Inflammatory macrophage treated with lipopolysaccharide for 4 hours (primary cell): ENCODE data around the gene STOX1.
"Not testable (repeated sequence)": the region's sequence is repeated elsewhere in the genome, so short reads cannot be mapped to it uniquely, and the experiment has no call there.

Experiments used
- DNase-seq: peaks from one replicate; pipeline ENCODE4 v3.0.0-alpha.2; 2020

The STOX1 gene

GRCh38 chr10:68826764-68827591, at the start of gene STOX1:
STOX1 (plus strand) TSS chr10:68827531; CDS start chr10:68827624, 93 bp downstream.
- DNase-seq: peak; percentile 27

- DNase-seq: no peak
These were observed 45.4 kb upstream of the STOX1 start for GRCh38 chr10:68781613-68782574.

DNA sequence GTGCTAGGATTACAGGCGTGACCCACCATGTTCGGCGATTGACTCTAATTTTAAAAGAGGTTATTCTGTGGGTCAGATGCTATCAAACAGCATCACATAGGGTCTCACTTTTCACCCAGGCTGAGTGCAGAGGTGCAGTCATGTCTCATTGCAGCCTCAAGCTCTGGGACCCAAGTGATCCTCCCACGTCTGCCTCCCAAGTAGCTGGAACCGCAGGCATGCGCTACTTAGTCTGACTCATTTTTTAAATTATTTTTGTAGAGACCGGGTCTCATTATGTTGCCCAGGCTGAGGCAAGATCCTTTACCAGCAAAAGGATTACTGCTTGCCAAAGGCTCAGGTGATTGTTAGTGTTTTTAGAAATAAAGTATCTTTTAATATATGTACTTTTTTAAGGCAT, 42.9 kb upstream of the STOX1 start:
- DNase-seq: no peak

GRCh38 chr10:68787813-68788212, 39.5 kb upstream of the STOX1 start:
- DNase-seq: no peak

- DNase-seq: no peak
These were observed 36.9 kb upstream of the STOX1 start for GRCh38 chr10:68790476-68790875.

DNA sequence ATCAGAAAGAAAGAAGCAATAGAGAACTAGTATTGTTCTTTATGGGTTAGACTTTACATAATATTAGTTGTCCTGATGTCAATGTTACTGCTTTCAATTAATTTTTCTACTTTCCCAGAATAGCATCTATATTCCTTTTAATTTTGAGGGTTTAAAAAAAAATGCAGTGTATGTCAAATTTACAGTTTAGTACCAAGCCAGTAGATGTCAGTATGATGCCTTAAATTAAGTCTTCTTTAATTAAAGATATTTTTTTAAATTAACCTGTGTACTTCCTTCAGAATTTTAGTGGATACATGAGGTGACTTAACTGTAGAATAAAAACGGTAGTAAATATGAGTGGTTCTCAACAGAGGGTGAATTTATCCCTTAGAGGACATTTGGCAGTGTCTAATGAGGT, 35.2 kb upstream of the STOX1 start:
- no peak for DNase-seq

GRCh38 chr10:68795886-68796532, 31.3 kb upstream of the STOX1 start:
- DNase-seq: no peak

DNA sequence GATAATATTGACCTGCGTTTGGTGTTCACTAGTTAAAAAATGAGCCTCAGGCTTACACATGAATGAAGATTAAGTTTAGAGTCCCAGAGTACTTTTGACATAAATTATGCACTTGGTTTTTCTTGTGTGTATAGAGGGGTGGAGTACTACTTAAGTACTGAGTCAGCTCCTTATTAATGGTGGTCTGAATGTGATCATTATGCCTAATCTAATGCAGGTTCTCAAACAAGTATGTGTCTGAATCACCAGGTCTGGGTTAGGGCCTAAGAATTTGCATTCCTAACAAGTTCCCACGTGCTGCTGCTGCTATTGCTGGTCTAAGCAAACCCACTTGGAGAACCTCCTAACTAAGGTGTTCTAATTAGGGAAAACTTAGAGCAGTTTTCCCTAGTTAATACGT, 30.7 kb upstream of the STOX1 start:
- DNase-seq: no peak

- DNase-seq: no peak
These were observed 27.1 kb upstream of the STOX1 start for GRCh38 chr10:68800211-68800610.

GRCh38 chr10:68804692-68805091, 22.6 kb upstream of the STOX1 start:
- no peak for DNase-seq

- DNase-seq: not testable (repeated sequence)
These were observed 16.5 kb upstream of the STOX1 start for GRCh38 chr10:68810830-68811229.

- DNase-seq: no peak
These were observed 15.9 kb upstream of the STOX1 start for GRCh38 chr10:68811314-68812009.

GRCh38 chr10:68812420-68812819, 14.9 kb upstream of the STOX1 start:
- no peak for DNase-seq

GRCh38 chr10:68813559-68813958, 13.8 kb upstream of the STOX1 start:
- DNase-seq: no peak

DNA sequence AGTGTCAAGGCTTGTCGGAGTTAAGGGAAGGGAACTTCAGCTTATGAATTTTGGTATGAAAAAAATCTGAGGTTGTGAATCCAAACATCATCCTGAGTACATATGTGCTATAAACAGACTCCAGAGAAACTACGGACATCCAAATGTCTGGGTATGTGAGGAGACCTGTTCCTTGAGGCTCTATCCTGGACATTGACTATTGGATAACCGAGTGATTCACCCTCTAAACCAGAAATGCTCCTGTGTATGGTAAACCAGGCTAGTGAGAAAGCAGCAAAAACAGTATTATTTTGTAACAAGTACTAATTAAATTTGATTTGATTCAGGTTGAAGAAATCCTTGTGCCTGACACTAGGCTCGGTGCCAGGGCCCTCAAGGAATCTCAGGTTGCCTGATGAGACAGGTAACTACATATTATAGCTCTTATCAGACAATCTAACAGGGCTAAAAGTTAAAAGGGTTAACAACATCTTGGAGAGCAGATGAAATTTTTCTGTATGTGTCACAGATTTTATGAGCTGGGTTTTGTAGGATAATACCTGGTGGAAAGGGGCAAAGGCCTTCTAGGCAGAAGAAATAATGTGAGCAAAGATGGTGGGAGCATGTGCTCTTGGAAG, 10.4 kb upstream of the STOX1 start:
- DNase-seq: no peak

DNA sequence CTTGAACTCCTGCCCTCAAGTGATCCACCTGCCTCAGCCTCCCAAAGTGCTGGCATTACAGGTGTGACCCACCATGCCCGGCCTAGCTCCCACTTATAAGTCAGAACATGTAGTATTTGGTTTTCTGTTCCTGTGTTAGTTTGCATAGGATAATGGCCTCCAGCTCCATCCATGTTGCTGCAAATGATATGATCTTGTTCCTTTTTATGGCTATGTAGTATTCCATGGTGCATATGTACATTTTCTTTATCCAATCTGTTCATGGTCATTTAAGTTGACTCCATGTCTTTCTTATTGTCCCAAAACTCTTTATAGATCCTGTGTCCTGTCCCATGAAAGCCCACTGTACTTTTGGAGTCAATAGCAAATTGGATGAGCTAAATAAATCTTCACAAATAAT, 7.0 kb upstream of the STOX1 start:
- not testable (repeated sequence) for DNase-seq

GRCh38 chr10:68822626-68823025, 4.7 kb upstream of the STOX1 start:
- not testable (repeated sequence) for DNase-seq

- DNase-seq: not testable (repeated sequence)
These were observed 245 bp downstream of the STOX1 start for GRCh38 chr10:68827592-68827959.

DNA sequence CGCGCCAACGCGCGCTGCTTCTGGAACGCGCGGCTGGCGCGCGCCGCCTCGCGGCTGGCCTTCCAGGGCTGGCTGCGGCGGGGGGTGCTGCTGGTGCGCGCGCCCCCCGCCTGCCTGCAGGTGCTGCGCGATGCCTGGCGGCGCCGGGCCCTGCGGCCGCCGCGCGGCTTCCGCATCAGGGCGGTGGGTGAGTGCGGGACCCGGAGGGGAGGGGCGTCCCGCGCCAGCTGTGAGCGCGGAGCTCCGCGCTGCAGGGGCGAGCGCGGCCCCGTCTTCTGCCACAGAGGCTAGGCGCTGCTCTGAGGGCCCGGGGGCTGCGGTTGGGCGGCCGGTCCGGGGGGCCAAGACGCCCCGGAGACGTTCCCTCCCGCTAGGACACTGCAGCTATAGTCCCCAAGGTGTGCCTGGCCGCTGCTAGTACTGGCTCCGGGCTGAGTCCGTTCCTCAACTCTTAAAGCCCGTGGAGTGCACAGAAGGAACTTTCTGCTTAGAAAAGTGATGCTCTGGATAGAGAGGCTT, 811 bp downstream of the STOX1 start:
- not testable (repeated sequence) for DNase-seq

DNA sequence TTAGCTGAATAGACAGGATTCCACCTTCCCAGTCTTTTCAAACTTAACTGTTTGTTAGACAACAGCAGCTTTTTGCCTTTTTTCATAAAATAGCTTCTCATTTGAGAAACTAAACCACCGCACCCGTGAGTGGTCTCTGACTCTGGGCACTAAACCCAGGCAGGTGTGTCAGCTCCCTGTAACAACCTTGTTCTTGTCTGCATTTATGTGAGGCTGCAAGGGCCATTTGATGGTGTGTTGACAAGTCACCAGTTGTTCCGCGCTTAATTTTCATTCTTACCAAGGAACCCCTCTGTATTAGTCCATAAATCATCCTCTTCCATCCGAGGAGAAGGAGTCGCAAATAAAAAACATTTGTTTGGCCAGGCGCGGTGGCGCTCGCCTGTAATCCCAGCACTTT, 1.5 kb downstream of the STOX1 start:
- DNase-seq: no peak

DNA sequence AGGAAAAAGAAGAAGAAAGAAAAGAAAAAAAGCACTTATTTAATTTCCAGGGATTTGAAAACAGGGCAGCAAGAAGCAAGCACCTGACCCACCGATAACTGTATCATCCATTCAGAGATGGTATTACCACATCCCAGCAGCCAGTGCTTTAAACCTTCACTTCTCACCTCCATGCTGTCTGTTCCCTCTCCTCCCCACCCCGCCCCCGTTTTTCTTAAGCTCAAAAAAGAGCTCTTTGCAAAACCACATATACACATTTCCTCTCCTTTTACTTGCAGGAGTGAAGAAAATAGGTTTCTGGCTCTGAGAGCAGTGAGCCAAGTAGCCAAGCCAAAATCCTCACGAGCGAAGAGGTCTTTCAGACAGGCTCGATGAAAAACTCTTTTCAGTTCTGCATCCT, 2.2 kb downstream of the STOX1 start:
- no peak for DNase-seq

DNA sequence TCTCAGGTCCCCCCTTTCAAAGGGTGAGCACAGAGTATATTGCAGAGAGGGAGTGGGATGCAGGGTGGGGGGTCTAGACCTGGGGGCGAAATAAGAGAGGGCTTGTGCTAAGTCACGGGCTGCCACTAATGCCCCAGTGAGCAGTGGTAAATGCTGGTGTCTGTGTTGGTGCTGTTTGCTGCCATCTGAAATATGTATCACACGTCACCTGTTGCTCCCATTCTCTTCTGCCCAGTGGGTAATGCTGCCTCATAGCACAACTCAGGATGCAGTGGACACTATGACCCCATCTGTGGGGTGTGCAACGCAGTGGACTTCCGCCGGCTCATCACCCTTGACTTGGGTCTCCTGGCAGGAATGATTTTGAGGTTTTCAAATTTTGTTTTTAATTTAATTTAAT, 2.6 kb downstream of the STOX1 start:
- DNase-seq: no peak
